Panc1 (cell line): ENCODE measurements around the gene SIAE. TPM values are rescaled to one million over a fixed set of nuclear protein-coding genes. Genes with fewer than 3 reads are reported as not detected.

Source experiments
- ATAC-seq: fragments of 200-7000 bp; cut with Tn5 transposase; 2 replicates; pipeline ENCODE4 v1.9.1; 2020; ENCODE audit warnings: mild to moderate bottlenecking, moderate library complexity
- BruUV-seq: library from RNA; stranded (reverse); fragments of 400-500 nt; replicated peaks from 2 replicates; lab custom pipeline; 2021; lab: Mats Ljungman, UMichigan
- CTCF ChIA-PET: fragments of 300-600 bp; sonication (Branson Sonifier 250); formaldehyde crosslinking; loops from one replicate; lab custom pipeline; 2022; ENCODE audit warnings: antibody characterized with exemption; lab: Charles Lee
- POLR2A ChIA-PET: fragments of 300-600 bp; sonication (Branson Sonifier 250); formaldehyde crosslinking; loops from one replicate; lab custom pipeline; 2022; ENCODE audit warnings: antibody characterized with exemption; lab: Charles Lee
- DNase-seq: peaks from one replicate; pipeline ENCODE4 v3.0.0-alpha.2; 2010; ENCODE audit warnings: low read depth, low spot score
- H3K27ac ChIP-seq: 2 replicates; pipeline ENCODE4 v1.5.1; 2011; ENCODE audit warnings: mild to moderate bottlenecking, low read length, inconsistent platforms
- H3K27me3 ChIP-seq: fragments of 200-500 bp; sonication (Bioruptor generic); 2 replicates; pipeline ENCODE4 v1.6.0; 2014; ENCODE audit warnings: low read length, inconsistent platforms; ENCODE audit not compliant: control insufficient read depth, insufficient read depth
- H3K36me3 ChIP-seq: fragments of 200-500 bp; sonication (Bioruptor generic); 2 replicates; pipeline ENCODE4 v1.5.1; 2014; ENCODE audit warnings: inconsistent platforms, mild to moderate bottlenecking, low read length, moderate library complexity; ENCODE audit not compliant: control insufficient read depth, insufficient read depth
- H3K4me1 ChIP-seq: 2 replicates; pipeline ENCODE4 v1.5.1; 2011; ENCODE audit warnings: inconsistent platforms, mild to moderate bottlenecking, low read length, moderate library complexity; ENCODE audit not compliant: control insufficient read depth, insufficient read depth
- H3K4me3 ChIP-seq, 2 experiments: 2 replicates each; pipeline ENCODE4 v1.5.1; 2011 to 2012; ENCODE audit warnings: low read depth in 2 of 2, low read length in 2 of 2, mild to moderate bottlenecking in 2 of 2, inconsistent platforms in 1 of 2, moderate library complexity in 1 of 2
- H3K9me3 ChIP-seq: fragments of 200-500 bp; sonication (Bioruptor generic); 2 replicates; pipeline ENCODE4 v1.5.1; 2014; ENCODE audit warnings: low read depth, mild to moderate bottlenecking, inconsistent platforms, low read length, moderate library complexity; ENCODE audit not compliant: control insufficient read depth, insufficient read depth
- POLR2AphosphoS5 ChIP-seq: IDR thresholded peaks from 2 replicates; pipeline ENCODE4 v1.6.1; 2012; ENCODE audit warnings: mild to moderate bottlenecking, low read depth, low read length, moderate library complexity
- SIN3A ChIP-seq: IDR thresholded peaks from 2 replicates; pipeline ENCODE4 v1.6.1; 2012; ENCODE audit warnings: low read depth, mild to moderate bottlenecking, low read length, moderate library complexity, borderline replicate concordance; ENCODE audit not compliant: insufficient read depth
- TCF7L2 ChIP-seq: IDR thresholded peaks from 2 replicates; pipeline ENCODE4 v1.6.1; 2011; ENCODE audit warnings: mild to moderate bottlenecking, low read depth, low read length, inconsistent platforms
- in situ Hi-C: cut with HindIII; loops from 2 replicates; pipeline ENCODE4 v1.10.0; 2016; ENCODE audit warnings: low sequenced_read_pairs, low pct_unique_long_range_greater_than_20kb
- intact Hi-C: fragments of 100-400 bp; cut with micrococcal nuclease; formaldehyde crosslinking; loops from one replicate; pipeline ENCODE4 v1.10.0; 2022; ENCODE audit not compliant: unreplicated experiment
- total RNA-seq: library from RNA; stranded (reverse); gene quantifications from one replicate; pipeline ENCODE4 v1.2.1, GENCODE V29; 2021; ENCODE audit not compliant: unreplicated experiment
- TF ChIP-seq, protein P1 (sequence below), 2 experiments: IDR thresholded peaks; 2 replicates each; pipeline ENCODE4 v1.6.1; 2011 to 2012; ENCODE audit warnings: low read depth in 2 of 2, control low read depth in 1 of 2, low read length in 1 of 2, mild to moderate bottlenecking in 1 of 2, moderate library complexity in 1 of 2; ENCODE audit not compliant: insufficient read depth in 1 of 2
- TF ChIP-seq, protein P2 (sequence below): fragments of 450-650 bp; IDR thresholded peaks from 2 replicates; pipeline ENCODE4 v1.5.1; 2017; ENCODE audit warnings: mild to moderate bottlenecking

Gene SIAE
- total RNA-seq, 1 experiment from 2014 or later, result 14.9 TPM

DNA sequence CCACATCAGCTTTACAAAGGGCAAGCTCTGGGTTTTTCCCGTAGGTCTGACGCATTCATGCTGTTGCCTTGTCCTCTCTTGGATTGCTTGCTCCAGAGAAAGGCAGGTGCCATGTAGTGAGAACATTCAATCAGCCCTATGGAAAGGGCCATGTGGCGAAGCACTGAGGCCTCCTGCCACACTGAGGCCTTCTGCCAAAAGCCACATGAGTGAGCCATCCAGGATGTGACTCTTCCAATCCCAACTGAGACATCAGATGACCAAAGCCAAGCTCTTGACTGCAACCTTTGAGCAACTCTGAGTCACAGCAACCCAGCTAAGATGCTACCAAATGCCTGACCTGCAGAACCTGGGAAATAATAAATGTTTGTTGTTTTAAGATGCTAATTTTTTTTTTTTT, 71.3 kb downstream of the SIAE start:
- TF ChIP-seq, protein P1, sequence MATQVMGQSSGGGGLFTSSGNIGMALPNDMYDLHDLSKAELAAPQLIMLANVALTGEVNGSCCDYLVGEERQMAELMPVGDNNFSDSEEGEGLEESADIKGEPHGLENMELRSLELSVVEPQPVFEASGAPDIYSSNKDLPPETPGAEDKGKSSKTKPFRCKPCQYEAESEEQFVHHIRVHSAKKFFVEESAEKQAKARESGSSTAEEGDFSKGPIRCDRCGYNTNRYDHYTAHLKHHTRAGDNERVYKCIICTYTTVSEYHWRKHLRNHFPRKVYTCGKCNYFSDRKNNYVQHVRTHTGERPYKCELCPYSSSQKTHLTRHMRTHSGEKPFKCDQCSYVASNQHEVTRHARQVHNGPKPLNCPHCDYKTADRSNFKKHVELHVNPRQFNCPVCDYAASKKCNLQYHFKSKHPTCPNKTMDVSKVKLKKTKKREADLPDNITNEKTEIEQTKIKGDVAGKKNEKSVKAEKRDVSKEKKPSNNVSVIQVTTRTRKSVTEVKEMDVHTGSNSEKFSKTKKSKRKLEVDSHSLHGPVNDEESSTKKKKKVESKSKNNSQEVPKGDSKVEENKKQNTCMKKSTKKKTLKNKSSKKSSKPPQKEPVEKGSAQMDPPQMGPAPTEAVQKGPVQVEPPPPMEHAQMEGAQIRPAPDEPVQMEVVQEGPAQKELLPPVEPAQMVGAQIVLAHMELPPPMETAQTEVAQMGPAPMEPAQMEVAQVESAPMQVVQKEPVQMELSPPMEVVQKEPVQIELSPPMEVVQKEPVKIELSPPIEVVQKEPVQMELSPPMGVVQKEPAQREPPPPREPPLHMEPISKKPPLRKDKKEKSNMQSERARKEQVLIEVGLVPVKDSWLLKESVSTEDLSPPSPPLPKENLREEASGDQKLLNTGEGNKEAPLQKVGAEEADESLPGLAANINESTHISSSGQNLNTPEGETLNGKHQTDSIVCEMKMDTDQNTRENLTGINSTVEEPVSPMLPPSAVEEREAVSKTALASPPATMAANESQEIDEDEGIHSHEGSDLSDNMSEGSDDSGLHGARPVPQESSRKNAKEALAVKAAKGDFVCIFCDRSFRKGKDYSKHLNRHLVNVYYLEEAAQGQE (IDR thresholded peaks at IDR 0.05; ENCODE audit: insufficient read depth in 1 of 2, low read depth in 2 of 2, low read length in 1 of 2), result no peak
- TF ChIP-seq TCF7L2, result no peak
- TF ChIP-seq SIN3A, result no peak
- no peak for TF ChIP-seq POLR2AphosphoS5
- TF ChIP-seq, protein P2, sequence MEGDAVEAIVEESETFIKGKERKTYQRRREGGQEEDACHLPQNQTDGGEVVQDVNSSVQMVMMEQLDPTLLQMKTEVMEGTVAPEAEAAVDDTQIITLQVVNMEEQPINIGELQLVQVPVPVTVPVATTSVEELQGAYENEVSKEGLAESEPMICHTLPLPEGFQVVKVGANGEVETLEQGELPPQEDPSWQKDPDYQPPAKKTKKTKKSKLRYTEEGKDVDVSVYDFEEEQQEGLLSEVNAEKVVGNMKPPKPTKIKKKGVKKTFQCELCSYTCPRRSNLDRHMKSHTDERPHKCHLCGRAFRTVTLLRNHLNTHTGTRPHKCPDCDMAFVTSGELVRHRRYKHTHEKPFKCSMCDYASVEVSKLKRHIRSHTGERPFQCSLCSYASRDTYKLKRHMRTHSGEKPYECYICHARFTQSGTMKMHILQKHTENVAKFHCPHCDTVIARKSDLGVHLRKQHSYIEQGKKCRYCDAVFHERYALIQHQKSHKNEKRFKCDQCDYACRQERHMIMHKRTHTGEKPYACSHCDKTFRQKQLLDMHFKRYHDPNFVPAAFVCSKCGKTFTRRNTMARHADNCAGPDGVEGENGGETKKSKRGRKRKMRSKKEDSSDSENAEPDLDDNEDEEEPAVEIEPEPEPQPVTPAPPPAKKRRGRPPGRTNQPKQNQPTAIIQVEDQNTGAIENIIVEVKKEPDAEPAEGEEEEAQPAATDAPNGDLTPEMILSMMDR, result no peak
- Histone ChIP-seq H3K4me3 (no peak overlapping the region), H3K4me1 (no peaks in the 10 kb centered on the region), H3K9me3 (no peaks in the 10 kb centered on the region), H3K36me3 (no peaks in the 10 kb centered on the region), H3K27ac (no peak overlapping the region), H3K27me3 (peaks cover under 1% of the 10 kb centered on the region)
- ChIA-PET POLR2A (no interaction called here), CTCF (no interaction called here)
- BruUV-seq, result no TSS peak
- intact Hi-C loops (no loop called here), in situ Hi-C loops (no loop called here)
- DNase-seq, result peak; percentile 71
- peak; percentile 68; the same call in 1 of the 2 replicates for ATAC-seq

DNA sequence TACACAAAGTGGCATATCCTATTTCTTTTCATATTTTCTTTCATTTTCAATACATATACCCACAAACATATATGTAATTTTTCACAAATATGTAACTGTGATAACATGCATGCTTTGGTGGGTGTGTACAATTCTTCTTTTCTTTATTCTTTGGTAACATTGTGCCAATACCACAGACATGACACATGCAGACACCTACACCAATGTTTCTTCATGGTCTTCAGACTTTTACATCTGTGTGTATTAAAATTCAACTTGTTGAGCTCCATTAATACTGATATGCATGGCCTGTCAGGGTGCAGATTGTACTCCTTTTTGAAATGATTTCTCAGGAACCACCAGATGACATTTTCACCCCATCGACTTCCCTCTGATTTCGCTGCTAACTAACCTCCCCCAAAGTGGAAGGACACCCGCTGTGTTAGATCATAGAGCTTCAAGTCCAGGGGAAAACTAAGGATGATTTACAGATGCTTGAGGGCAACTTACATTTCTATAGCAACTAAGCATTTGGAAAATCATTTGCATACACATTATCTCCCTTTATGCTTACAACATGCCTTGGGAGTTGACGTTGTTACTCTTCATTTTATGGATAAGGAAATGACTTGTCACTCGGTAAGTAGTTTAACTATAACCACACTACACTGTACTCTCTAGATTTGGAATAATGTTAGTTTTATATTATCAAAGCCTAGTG, 72.8 kb downstream of the SIAE start:
- no peaks in the 10 kb centered on the region for H3K4me1 ChIP-seq
- intact Hi-C loops, result no loop called here
- ATAC-seq (no peak), DNase-seq (no peak)
- no peaks in the 10 kb centered on the region for H3K9me3 ChIP-seq
- H3K27ac ChIP-seq, result no peak overlapping the region
- H3K4me3 ChIP-seq, result no peak overlapping the region
- no TSS peak for BruUV-seq
- H3K36me3 ChIP-seq, result no peaks in the 10 kb centered on the region
- peaks cover 7% of the 10 kb centered on the region for H3K27me3 ChIP-seq
- ChIA-PET POLR2A (no interaction called here), CTCF (no interaction called here)
- in situ Hi-C loops, result no loop called here
- TF ChIP-seq POLR2AphosphoS5, result no peak
- no peak for TF ChIP-seq TCF7L2
- TF ChIP-seq SIN3A, result no peak
- TF ChIP-seq, protein P2, result no peak
- TF ChIP-seq, protein P1 (IDR thresholded peaks at IDR 0.05; ENCODE audit: insufficient read depth in 1 of 2, low read depth in 2 of 2, low read length in 1 of 2), result no peak
